ENCODE measurements around the gene CEP164. TPM values are rescaled to one million over a fixed set of nuclear protein-coding genes. Genes with fewer than 3 reads are reported as not detected.

CEP164 gene
- polyA plus RNA-seq, 3 donors = 4.3 to 32.1 (median 8.0) TPM

- H3K27ac Mint-ChIP-seq = no peak overlapping the region
- intact Hi-C loops (cut with micrococcal nuclease) = no loop called here
- TF ChIP-seq CTCF (IDR thresholded peaks at IDR 0.05) = no peak
- Histone ChIP-seq H3K27ac (ENCODE audit: low read depth in 1 of 2, low read length in 2 of 2) (no peak overlapping the region), H3K9ac (ENCODE audit: insufficient read depth, low read length, poor library complexity, severe bottlenecking) (no peak overlapping the region), H3K27me3 (ENCODE audit: control insufficient read depth in 2 of 2, insufficient read depth in 2 of 2, low read length in 2 of 2) (no peaks in the 10 kb centered on the region), H2AFZ (ENCODE audit: insufficient read depth, low read depth, low read length, poor library complexity, severe bottlenecking) (no peak overlapping the region), H3K4me3 (replicated peaks in 1 of 3; ENCODE audit: low read depth in 2 of 3, low read length in 3 of 3) (no peak overlapping the region), H3K4me2 (replicated peaks; ENCODE audit: extremely low read depth, low read length, poor library complexity, severe bottlenecking) (no peak overlapping the region), H4K20me1 (ENCODE audit: insufficient read depth, low read length) (no peaks in the 10 kb centered on the region), H3K79me2 (ENCODE audit: insufficient read depth, low read length) (no peaks in the 10 kb centered on the region), H3K36me3 (replicated peaks in 1 of 2; ENCODE audit: control insufficient read depth in 1 of 2, insufficient read depth in 2 of 2, low read length in 2 of 2) (peaks cover 9 to 56% of the 10 kb centered on the region in 2 donors), H3K9me3 (replicated peaks in 1 of 2; ENCODE audit: control insufficient read depth in 1 of 2, insufficient read depth in 1 of 2, low read length in 2 of 2) (no peaks in the 10 kb centered on the region), H3K4me1 (ENCODE audit: control insufficient read depth in 1 of 2, insufficient read depth in 2 of 2, low read length in 2 of 2) (no peaks in the 10 kb centered on the region)
- H3K4me3 Mint-ChIP-seq = no peak overlapping the region
- no peak for DNase-seq
- peaks cover 8% of the 10 kb centered on the region for H3K4me1 Mint-ChIP-seq
- 100% methylated on average over 1 of the region's 5 CpGs for WGBS (ENCODE audit: insufficient coverage)
- H3K27me3 Mint-ChIP-seq (ENCODE audit: low read depth in 3 of 3) = no peaks in the 10 kb centered on the region
- peaks cover 54 to 56% of the 10 kb centered on the region in 2 donors for H3K36me3 Mint-ChIP-seq
- no peaks in the 10 kb centered on the region for H3K9me3 Mint-ChIP-seq
Measured at GRCh38 chr11:117335399-117335798, 7.7 kb downstream of the CEP164 start.

GRCh38 chr11:117337076-117337475 lies 9.4 kb downstream of the CEP164 start:
- Histone ChIP-seq H3K9me3 (replicated peaks in 1 of 2; ENCODE audit: control insufficient read depth in 1 of 2, insufficient read depth in 1 of 2, low read length in 2 of 2) (no peaks in the 10 kb centered on the region), H2AFZ (ENCODE audit: insufficient read depth, low read depth, low read length, poor library complexity, severe bottlenecking) (no peak overlapping the region), H3K36me3 (replicated peaks in 1 of 2; ENCODE audit: control insufficient read depth in 1 of 2, insufficient read depth in 2 of 2, low read length in 2 of 2) (peaks cover 19 to 70% of the 10 kb centered on the region in 2 donors), H3K9ac (ENCODE audit: insufficient read depth, low read length, poor library complexity, severe bottlenecking) (no peak overlapping the region), H3K27me3 (ENCODE audit: control insufficient read depth in 2 of 2, insufficient read depth in 2 of 2, low read length in 2 of 2) (no peaks in the 10 kb centered on the region), H3K79me2 (ENCODE audit: insufficient read depth, low read length) (no peaks in the 10 kb centered on the region), H3K4me1 (ENCODE audit: control insufficient read depth in 1 of 2, insufficient read depth in 2 of 2, low read length in 2 of 2) (no peaks in the 10 kb centered on the region), H3K4me2 (replicated peaks; ENCODE audit: extremely low read depth, low read length, poor library complexity, severe bottlenecking) (no peak overlapping the region), H3K4me3 (replicated peaks in 1 of 3; ENCODE audit: low read depth in 2 of 3, low read length in 3 of 3) (no peak overlapping the region), H3K27ac (ENCODE audit: low read depth in 1 of 2, low read length in 2 of 2) (no peak overlapping the region), H4K20me1 (ENCODE audit: insufficient read depth, low read length) (no peaks in the 10 kb centered on the region)
- TF ChIP-seq CTCF (IDR thresholded peaks at IDR 0.05) = no peak
- Mint-ChIP-seq H3K4me1 (peaks cover 6% of the 10 kb centered on the region), H3K27me3 (ENCODE audit: low read depth in 3 of 3) (no peaks in the 10 kb centered on the region), H3K9me3 (no peaks in the 10 kb centered on the region), H3K36me3 (peaks cover 63 to 73% of the 10 kb centered on the region in 2 donors), H3K27ac (no peak overlapping the region), H3K4me3 (no peak overlapping the region)
- intact Hi-C loops (cut with micrococcal nuclease) = no loop called here
- no peak for DNase-seq
- WGBS (ENCODE audit: insufficient coverage) = 100% methylated on average over 3 of the region's 4 CpGs
